Measurements from ENCODE around the gene IMMT. TPM values are rescaled to one million over a fixed set of nuclear protein-coding genes. Genes with fewer than 3 reads are reported as not detected.
A peak's percentile ranks its signal among the peaks of the same experiment; 100 is the strongest.

IMMT gene
- polyA plus RNA-seq, 1 donor from 2014 or later: 45.9 TPM

DNA sequence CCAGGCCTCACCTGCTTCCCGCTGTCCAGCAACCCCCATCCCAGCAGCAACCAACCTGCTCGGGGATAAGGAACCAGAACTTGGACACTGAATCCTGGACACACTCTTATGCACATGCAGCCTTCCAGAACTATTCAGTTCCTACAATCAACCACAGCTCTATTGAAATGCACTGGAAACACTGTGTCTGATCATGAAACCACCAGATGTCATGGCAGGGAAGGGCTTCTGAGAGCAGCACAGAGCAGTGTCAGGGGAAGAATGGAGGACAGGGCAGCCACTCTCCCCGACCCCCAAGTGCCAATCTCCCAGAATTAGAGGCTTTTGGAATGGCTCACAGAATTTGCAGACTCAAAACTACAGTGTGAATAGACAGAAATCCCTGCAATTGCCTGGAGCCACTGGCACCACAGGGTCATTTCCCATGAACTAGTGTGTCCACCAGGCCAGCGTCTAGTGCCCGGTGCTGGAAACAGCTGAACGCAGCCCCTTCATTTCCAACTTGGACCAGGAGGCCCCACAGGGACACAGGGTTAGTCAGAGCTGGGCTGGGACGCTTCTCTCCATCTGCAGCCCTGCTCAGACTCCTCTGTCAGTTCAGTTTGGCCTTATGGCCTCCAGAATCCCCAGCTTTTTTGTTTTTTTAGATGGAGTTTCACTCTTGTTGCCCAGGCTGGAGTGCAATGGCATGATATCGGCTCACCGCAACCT, 29.5 kb upstream of the IMMT start:
- H4K20me1 ChIP-seq (ENCODE audit: insufficient read depth): no peaks in the 10 kb centered on the region
- no peak overlapping the region for H2AFZ ChIP-seq (ENCODE audit: low read depth, low read length)
- peaks cover 6% of the 10 kb centered on the region for H3K36me3 ChIP-seq (ENCODE audit: insufficient read depth, low read length)
- H3K4me2 ChIP-seq (ENCODE audit: low read length): no peak overlapping the region
- peaks cover 7% of the 10 kb centered on the region for H3F3A ChIP-seq (ENCODE audit: insufficient read depth, low read length, poor library complexity, severe bottlenecking)
- no peaks in the 10 kb centered on the region for H3K27me3 ChIP-seq (ENCODE audit: insufficient read depth, low read depth, low read length)
- peak overlapping the region; percentile 51 for H3K9ac ChIP-seq (ENCODE audit: low read length)
- H3K27ac ChIP-seq (ENCODE audit: low read length): peak overlapping the region; percentile 73
- no peaks in the 10 kb centered on the region for H3K79me2 ChIP-seq (replicated peaks; ENCODE audit: insufficient read depth, low read length)
- no peak for TF ChIP-seq SMC3 (conservative IDR thresholded peaks at IDR 0.05; ENCODE audit: poor library complexity)
- TF ChIP-seq EZH2 (IDR thresholded peaks at IDR 0.05; ENCODE audit: borderline replicate concordance, insufficient read depth, low read length, poor library complexity, severe bottlenecking): no peak
- no peak for TF ChIP-seq POLR2AphosphoS5 (IDR thresholded peaks at IDR 0.05)
- no peak for TF ChIP-seq TAF1 (IDR thresholded peaks at IDR 0.05; ENCODE audit: low read depth)
- no peak for TF ChIP-seq REST (IDR thresholded peaks at IDR 0.05; ENCODE audit: borderline replicate concordance)
- no peak for TF ChIP-seq RAD21 (conservative IDR thresholded peaks at IDR 0.05)
- TF ChIP-seq MXI1 (conservative IDR thresholded peaks at IDR 0.05; ENCODE audit: poor library complexity, severe bottlenecking): no peak
- no peak for TF ChIP-seq EP300 (conservative IDR thresholded peaks at IDR 0.05; ENCODE audit: poor library complexity, severe bottlenecking)
- TF ChIP-seq, protein P1, sequence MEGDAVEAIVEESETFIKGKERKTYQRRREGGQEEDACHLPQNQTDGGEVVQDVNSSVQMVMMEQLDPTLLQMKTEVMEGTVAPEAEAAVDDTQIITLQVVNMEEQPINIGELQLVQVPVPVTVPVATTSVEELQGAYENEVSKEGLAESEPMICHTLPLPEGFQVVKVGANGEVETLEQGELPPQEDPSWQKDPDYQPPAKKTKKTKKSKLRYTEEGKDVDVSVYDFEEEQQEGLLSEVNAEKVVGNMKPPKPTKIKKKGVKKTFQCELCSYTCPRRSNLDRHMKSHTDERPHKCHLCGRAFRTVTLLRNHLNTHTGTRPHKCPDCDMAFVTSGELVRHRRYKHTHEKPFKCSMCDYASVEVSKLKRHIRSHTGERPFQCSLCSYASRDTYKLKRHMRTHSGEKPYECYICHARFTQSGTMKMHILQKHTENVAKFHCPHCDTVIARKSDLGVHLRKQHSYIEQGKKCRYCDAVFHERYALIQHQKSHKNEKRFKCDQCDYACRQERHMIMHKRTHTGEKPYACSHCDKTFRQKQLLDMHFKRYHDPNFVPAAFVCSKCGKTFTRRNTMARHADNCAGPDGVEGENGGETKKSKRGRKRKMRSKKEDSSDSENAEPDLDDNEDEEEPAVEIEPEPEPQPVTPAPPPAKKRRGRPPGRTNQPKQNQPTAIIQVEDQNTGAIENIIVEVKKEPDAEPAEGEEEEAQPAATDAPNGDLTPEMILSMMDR (IDR thresholded peaks at IDR 0.05; ENCODE audit: poor library complexity, severe bottlenecking): no peak
- no peak overlapping the region for H3K4me3 ChIP-seq (ENCODE audit: low read length)
- H3K9me2 ChIP-seq (ENCODE audit: insufficient read depth, low read length): no peaks in the 10 kb centered on the region
- no peaks in the 10 kb centered on the region for H3K9me3 ChIP-seq (ENCODE audit: low read length)

DNA sequence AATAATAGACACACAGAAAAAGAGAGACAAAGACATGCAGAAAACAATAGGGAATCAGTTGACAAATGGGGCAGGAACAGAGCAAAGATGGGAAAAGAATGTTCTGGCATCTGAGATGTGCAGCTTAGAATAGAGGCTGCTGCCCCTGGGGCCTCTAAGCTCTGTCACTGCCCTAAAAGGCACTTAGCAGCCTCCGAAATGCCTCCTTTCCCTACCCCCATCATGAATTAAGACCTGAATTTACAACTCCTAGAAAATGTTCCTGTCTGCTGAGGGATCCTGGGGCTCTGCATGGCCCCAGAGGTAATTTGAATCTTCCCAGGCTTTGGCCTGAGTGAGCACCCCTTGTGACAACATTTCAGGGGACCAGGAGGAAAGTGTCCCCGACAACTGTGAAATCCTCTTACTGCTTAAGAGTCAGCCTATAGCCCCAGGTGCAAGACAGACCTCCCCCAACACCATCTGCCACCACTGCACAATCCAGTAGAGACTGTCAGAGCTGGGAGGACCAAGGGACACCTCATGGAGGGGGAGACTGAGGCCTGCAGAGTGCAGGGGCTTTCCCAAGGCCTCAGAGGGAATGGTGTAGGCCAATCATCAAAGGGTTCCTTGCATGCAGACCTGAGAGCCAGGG, 28.8 kb upstream of the IMMT start:
- Histone ChIP-seq H3K9me2 (ENCODE audit: insufficient read depth, low read length) (no peaks in the 10 kb centered on the region), H4K20me1 (ENCODE audit: insufficient read depth) (no peaks in the 10 kb centered on the region), H3F3A (ENCODE audit: insufficient read depth, low read length, poor library complexity, severe bottlenecking) (peaks cover 7% of the 10 kb centered on the region), H2AFZ (ENCODE audit: low read depth, low read length) (no peak overlapping the region), H3K27me3 (ENCODE audit: insufficient read depth, low read depth, low read length) (no peaks in the 10 kb centered on the region), H3K36me3 (ENCODE audit: insufficient read depth, low read length) (peaks cover 6% of the 10 kb centered on the region), H3K27ac (ENCODE audit: low read length) (peak overlapping the region; percentile 73), H3K4me3 (ENCODE audit: low read length) (no peak overlapping the region), H3K4me2 (ENCODE audit: low read length) (no peak overlapping the region), H3K9ac (ENCODE audit: low read length) (peak overlapping the region; percentile 51), H3K9me3 (ENCODE audit: low read length) (no peaks in the 10 kb centered on the region), H3K79me2 (replicated peaks; ENCODE audit: insufficient read depth, low read length) (no peaks in the 10 kb centered on the region)
- TF ChIP-seq MXI1 (conservative IDR thresholded peaks at IDR 0.05; ENCODE audit: poor library complexity, severe bottlenecking) (no peak), POLR2AphosphoS5 (IDR thresholded peaks at IDR 0.05) (no peak), TAF1 (IDR thresholded peaks at IDR 0.05; ENCODE audit: low read depth) (no peak), EZH2 (IDR thresholded peaks at IDR 0.05; ENCODE audit: borderline replicate concordance, insufficient read depth, low read length, poor library complexity, severe bottlenecking) (no peak), RAD21 (conservative IDR thresholded peaks at IDR 0.05) (no peak), EP300 (conservative IDR thresholded peaks at IDR 0.05; ENCODE audit: poor library complexity, severe bottlenecking) (no peak)
- TF ChIP-seq, protein P1 (IDR thresholded peaks at IDR 0.05; ENCODE audit: poor library complexity, severe bottlenecking): no peak

Measured in neural cell (in vitro differentiated cells).